Measurements from ENCODE around the gene TXNDC2. TPM values are rescaled to one million over a fixed set of nuclear protein-coding genes. Genes with fewer than 3 reads are reported as not detected.

Gene TXNDC2
- total and polyA plus RNA-seq, 10 of the 15 experiments (the other 5 are each of a cell fraction or from before 2014, with no cell fraction given), result 0.04 to 0.07 (median 0.06) TPM; not detected in 7

DNA sequence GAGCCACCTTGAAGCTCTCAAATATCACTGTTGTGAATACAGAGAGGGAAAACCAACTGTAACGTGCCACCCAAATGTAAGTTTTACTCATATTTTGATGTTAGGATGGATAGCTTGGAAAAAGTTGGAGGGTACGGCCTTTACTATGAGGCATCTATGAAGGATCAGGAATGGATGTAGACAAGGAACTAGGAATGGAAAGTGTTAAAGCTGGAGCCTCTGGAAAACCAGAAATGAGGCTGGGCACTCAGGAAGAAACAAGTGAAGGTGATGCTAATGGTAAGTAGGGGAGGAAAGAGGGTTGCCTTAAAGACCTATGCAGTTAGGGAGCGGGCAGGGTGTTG is 204 bp downstream of the TXNDC2 start:
- SMC1A ChIA-PET (ENCODE audit: uncharacterized antibody, unreplicated experiment), result interaction anchor here (0.6 kb wide), 1 partner anchor 1062 kb away, joined by 3 read pairs; no protein-coding TSS in a partner anchor
- CTCF ChIA-PET, result no interaction called here
- FAIRE-seq, result no peak

More for the DNA sequence above, 204 bp downstream of the TXNDC2 start:
- H3K4me2 ChIP-seq (ENCODE audit: control insufficient read depth, insufficient read depth), result no peak overlapping the region
- no peaks in the 10 kb centered on the region for H3K4me1 ChIP-seq (ENCODE audit: control insufficient read depth, insufficient read depth, low read length)
- no peaks in the 10 kb centered on the region for H4K20me1 ChIP-seq (ENCODE audit: control insufficient read depth, insufficient read depth)
- no peak overlapping the region for H3K4me3 ChIP-seq
- 73% methylated on average over 3 of the region's 3 CpGs for WGBS (ENCODE audit: insufficient coverage, insufficient replicate concordance, low lambda C conversion rate, missing lambda C conversion rate)
- H3K36me3 ChIP-seq (ENCODE audit: control insufficient read depth in 2 of 2, insufficient read depth in 2 of 2, low read length in 1 of 2), result no peaks in the 10 kb centered on the region
- no peaks in the 10 kb centered on the region for H3K27me3 ChIP-seq (replicated peaks in 1 of 2; ENCODE audit: control insufficient read depth in 2 of 2, insufficient read depth in 2 of 2, low read length in 1 of 2)
- POLR2A ChIA-PET, result no interaction called here
- TF ChIP-seq, protein P1, sequence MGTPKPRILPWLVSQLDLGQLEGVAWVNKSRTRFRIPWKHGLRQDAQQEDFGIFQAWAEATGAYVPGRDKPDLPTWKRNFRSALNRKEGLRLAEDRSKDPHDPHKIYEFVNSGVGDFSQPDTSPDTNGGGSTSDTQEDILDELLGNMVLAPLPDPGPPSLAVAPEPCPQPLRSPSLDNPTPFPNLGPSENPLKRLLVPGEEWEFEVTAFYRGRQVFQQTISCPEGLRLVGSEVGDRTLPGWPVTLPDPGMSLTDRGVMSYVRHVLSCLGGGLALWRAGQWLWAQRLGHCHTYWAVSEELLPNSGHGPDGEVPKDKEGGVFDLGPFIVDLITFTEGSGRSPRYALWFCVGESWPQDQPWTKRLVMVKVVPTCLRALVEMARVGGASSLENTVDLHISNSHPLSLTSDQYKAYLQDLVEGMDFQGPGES (IDR thresholded peaks at IDR 0.05), result no peak
- TF ChIP-seq JUND (IDR thresholded peaks at IDR 0.05; ENCODE audit: low read depth, low read length) (no peak), ZNF622 (IDR thresholded peaks at IDR 0.05) (no peak), ETV6 (conservative IDR thresholded peaks at IDR 0.05 in 1 of 2, IDR thresholded peaks at IDR 0.05 in 1 of 2; ENCODE audit: borderline replicate concordance in 1 of 2, low read depth in 1 of 2) (no peak), MXI1 (IDR thresholded peaks at IDR 0.05; ENCODE audit: low read depth, low read length) (no peak)
- TF ChIP-seq, protein P2, sequence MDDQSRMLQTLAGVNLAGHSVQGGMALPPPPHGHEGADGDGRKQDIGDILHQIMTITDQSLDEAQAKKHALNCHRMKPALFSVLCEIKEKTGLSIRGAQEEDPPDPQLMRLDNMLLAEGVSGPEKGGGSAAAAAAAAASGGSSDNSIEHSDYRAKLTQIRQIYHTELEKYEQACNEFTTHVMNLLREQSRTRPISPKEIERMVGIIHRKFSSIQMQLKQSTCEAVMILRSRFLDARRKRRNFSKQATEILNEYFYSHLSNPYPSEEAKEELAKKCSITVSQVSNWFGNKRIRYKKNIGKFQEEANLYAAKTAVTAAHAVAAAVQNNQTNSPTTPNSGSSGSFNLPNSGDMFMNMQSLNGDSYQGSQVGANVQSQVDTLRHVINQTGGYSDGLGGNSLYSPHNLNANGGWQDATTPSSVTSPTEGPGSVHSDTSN (IDR thresholded peaks at IDR 0.05; ENCODE audit: insufficient replicate concordance, low read depth, low read length), result no peak
- TF ChIP-seq, protein P3, sequence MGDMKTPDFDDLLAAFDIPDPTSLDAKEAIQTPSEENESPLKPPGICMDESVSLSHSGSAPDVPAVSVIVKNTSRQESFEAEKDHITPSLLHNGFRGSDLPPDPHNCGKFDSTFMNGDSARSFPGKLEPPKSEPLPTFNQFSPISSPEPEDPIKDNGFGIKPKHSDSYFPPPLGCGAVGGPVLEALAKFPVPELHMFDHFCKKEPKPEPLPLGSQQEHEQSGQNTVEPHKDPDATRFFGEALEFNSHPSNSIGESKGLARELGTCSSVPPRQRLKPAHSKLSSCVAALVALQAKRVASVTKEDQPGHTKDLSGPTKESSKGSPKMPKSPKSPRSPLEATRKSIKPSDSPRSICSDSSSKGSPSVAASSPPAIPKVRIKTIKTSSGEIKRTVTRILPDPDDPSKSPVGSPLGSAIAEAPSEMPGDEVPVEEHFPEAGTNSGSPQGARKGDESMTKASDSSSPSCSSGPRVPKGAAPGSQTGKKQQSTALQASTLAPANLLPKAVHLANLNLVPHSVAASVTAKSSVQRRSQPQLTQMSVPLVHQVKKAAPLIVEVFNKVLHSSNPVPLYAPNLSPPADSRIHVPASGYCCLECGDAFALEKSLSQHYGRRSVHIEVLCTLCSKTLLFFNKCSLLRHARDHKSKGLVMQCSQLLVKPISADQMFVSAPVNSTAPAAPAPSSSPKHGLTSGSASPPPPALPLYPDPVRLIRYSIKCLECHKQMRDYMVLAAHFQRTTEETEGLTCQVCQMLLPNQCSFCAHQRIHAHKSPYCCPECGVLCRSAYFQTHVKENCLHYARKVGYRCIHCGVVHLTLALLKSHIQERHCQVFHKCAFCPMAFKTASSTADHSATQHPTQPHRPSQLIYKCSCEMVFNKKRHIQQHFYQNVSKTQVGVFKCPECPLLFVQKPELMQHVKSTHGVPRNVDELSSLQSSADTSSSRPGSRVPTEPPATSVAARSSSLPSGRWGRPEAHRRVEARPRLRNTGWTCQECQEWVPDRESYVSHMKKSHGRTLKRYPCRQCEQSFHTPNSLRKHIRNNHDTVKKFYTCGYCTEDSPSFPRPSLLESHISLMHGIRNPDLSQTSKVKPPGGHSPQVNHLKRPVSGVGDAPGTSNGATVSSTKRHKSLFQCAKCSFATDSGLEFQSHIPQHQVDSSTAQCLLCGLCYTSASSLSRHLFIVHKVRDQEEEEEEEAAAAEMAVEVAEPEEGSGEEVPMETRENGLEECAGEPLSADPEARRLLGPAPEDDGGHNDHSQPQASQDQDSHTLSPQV (IDR thresholded peaks at IDR 0.05), result no peak
- intact Hi-C loops (cut with micrococcal nuclease; ENCODE audit: unreplicated experiment) (no loop called here), in situ Hi-C loops (cut with MboI) (no loop called here)
- no peak for DNase-seq (ENCODE audit: low read depth, low spot score)
- no peak overlapping the region for H3K9ac ChIP-seq (ENCODE audit: control insufficient read depth, insufficient read depth, low read length)
- H3K9me3 ChIP-seq (replicated peaks; ENCODE audit: control insufficient read depth, insufficient read depth, low read length), result no peaks in the 10 kb centered on the region
- no peak overlapping the region for H2AFZ ChIP-seq (ENCODE audit: control insufficient read depth, low read depth, low read length)
- H3K79me2 ChIP-seq (ENCODE audit: control insufficient read depth, insufficient read depth, low read length), result no peaks in the 10 kb centered on the region
- RAD21 ChIA-PET (ENCODE audit: unreplicated experiment), result interaction anchor here (0.5 kb wide), 1 partner anchor 10 kb away, joined by 5 read pairs; no protein-coding TSS in a partner anchor
- ATAC-seq, result no peak
- BruUV-seq (replicated peaks), result no TSS peak
- H3K27ac ChIP-seq (ENCODE audit: control insufficient read depth, insufficient read depth), result no peak overlapping the region
